Testis (tissue), 3 donors: ENCODE measurements around the gene DRC3. TPM values are rescaled to one million over a fixed set of nuclear protein-coding genes. Genes with fewer than 3 reads are reported as not detected.

Experiments
- DNase-seq: peaks from one replicate; pipeline ENCODE4 v3.0.0-alpha.2; 2019
- H3K27ac ChIP-seq, 2 donors: fragments of 200-600 bp; sonication (generic); one replicate each; pipeline ENCODE4 v1.5.1; 2019
- H3K27me3 ChIP-seq: fragments of 200-600 bp; sonication (generic); one replicate; pipeline ENCODE4 v1.5.1; 2019
- H3K36me3 ChIP-seq: fragments of 200-600 bp; sonication (generic); one replicate; pipeline ENCODE4 v1.5.1; 2017; ENCODE audit warnings: low read depth; ENCODE audit errors: missing control alignments
- H3K4me1 ChIP-seq: fragments of 200-600 bp; sonication (generic); one replicate; pipeline ENCODE4 v1.5.1; 2019
- H3K4me3 ChIP-seq, 2 donors: fragments of 200-600 bp; sonication (generic); one replicate each; pipeline ENCODE4 v1.5.1; 2017 to 2019
- H3K9me3 ChIP-seq: fragments of 200-600 bp; sonication (generic); one replicate; pipeline ENCODE4 v1.5.1; 2017
- POLR2A ChIP-seq: fragments of 450-650 bp; IDR thresholded peaks from one replicate; pipeline ENCODE4 v1.6.1; 2017; ENCODE audit warnings: antibody characterized with exemption, mild to moderate bottlenecking, moderate library complexity
- WGBS, 2 donors: methylation state at CpG; one replicate each; pipeline ENCODE4 v1.1.5; 2018; 5-methylcytosine and 5-hydroxymethylcytosine counted together
- intact Hi-C: fragments of 100-400 bp; cut with DNase I; formaldehyde crosslinking; loops from one replicate; pipeline ENCODE4 v1.15.1; 2023; ENCODE audit warnings: low total_unique reads
- polyA plus RNA-seq: library from polyadenylated mRNA; stranded (reverse); fragments of 350-450 nt; fragmentation: Illumina TruSeq; extraction: RNeasy Lipid Tissue Mini Kit (QIAGEN cat#74804); gene quantifications from one replicate; pipeline ENCODE4 v1.2.3, GENCODE V29; 2014; ENCODE audit warnings: low read depth, low replicate concordance; ENCODE audit not compliant: insufficient read depth
- total RNA-seq, 2 donors: library from RNA; depleted of rRNA; stranded (reverse); fragments of >200 nt; gene quantifications; one replicate each; pipeline ENCODE4 v1.2.3, GENCODE V29; 2016
- TF ChIP-seq, protein P1 (sequence below), 3 experiments: fragments of 450-650 bp in 2 of 3; fragments of 200-600 bp in 1 of 3; sonication (generic) in 1 of 3; IDR thresholded peaks; one replicate each; pipeline ENCODE4 v1.5.1; 2016 to 2019; ENCODE audit warnings: antibody characterized with exemption in 3 of 3, mild to moderate bottlenecking in 2 of 3, moderate library complexity in 1 of 3

The DRC3 gene
- total and polyA plus RNA-seq, 3 donors from 2014 or later = 21.6 to 57.4 (median 22.1) TPM

DNA sequence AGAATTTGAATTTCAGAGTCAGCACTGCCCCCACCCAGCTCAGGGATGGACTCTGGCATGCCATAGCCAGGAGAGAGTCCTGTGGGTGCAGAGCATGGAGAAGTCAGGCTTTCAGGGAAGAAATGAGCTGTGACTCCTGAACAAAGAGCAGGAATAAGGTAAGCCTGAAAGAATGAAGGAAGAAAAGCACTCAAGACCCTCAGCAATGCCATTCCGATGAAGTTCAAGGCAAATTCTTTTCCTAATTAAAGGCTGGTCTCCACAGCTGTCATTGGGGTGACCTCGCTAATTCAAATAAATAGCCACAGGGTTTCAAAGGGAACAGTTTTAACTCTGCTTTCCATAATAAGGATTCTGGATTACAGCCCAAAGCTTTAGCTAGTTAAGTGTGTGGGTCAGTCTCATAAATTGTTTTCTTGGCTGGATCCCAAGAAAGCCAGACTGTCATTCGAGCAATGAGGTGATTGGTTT, 32.2 kb upstream of the DRC3 start:
- DNase-seq = no peak
- WGBS, 2 donors = 39 to 53% methylated on average over 3 of the region's 3 CpGs
- H3K4me1 ChIP-seq = peaks cover 85% of the 10 kb centered on the region
- no peaks in the 10 kb centered on the region for H3K27me3 ChIP-seq
- H3K9me3 ChIP-seq = no peaks in the 10 kb centered on the region
- no peak overlapping the region for H3K4me3 ChIP-seq
- peak overlapping the region in 1 of 2 donors; percentile 76 for H3K27ac ChIP-seq
- TF ChIP-seq POLR2A = no peak
- TF ChIP-seq, protein P1, sequence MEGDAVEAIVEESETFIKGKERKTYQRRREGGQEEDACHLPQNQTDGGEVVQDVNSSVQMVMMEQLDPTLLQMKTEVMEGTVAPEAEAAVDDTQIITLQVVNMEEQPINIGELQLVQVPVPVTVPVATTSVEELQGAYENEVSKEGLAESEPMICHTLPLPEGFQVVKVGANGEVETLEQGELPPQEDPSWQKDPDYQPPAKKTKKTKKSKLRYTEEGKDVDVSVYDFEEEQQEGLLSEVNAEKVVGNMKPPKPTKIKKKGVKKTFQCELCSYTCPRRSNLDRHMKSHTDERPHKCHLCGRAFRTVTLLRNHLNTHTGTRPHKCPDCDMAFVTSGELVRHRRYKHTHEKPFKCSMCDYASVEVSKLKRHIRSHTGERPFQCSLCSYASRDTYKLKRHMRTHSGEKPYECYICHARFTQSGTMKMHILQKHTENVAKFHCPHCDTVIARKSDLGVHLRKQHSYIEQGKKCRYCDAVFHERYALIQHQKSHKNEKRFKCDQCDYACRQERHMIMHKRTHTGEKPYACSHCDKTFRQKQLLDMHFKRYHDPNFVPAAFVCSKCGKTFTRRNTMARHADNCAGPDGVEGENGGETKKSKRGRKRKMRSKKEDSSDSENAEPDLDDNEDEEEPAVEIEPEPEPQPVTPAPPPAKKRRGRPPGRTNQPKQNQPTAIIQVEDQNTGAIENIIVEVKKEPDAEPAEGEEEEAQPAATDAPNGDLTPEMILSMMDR (IDR thresholded peaks at IDR 0.05) = no peak
- intact Hi-C loops = no loop called here
- H3K36me3 ChIP-seq = no peaks in the 10 kb centered on the region

DNA sequence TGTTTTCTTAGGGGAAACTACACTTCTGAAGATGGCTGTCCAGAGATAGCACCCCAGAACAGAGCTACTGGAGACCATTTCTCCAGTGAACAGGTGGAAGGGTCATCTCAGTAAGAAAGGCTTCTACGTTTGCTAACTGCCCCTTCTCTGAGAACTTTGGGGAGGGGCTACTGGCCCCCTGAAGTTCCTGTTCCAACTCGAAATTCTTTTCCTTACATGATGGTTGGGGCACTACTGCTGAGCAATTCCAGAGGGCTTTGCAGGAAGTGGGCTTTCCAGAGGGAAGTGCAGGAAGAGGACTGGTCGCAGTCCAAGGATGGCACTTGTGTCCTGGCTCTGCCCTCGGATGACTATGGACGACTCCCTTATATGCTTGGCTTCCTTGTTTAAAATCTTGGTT, 31.6 kb upstream of the DRC3 start:
- no peaks in the 10 kb centered on the region for H3K36me3 ChIP-seq
- DNase-seq = no peak
- peaks cover 81% of the 10 kb centered on the region for H3K4me1 ChIP-seq
- H3K4me3 ChIP-seq = no peak overlapping the region
- H3K9me3 ChIP-seq = no peaks in the 10 kb centered on the region
- TF ChIP-seq, protein P1 (IDR thresholded peaks at IDR 0.05) = no peak
- no peak for TF ChIP-seq POLR2A
- peak overlapping the region; percentile 76 to 79 for H3K27ac ChIP-seq
- intact Hi-C loops = no loop called here
- WGBS, 2 donors = 40 to 47% methylated on average over 5 of the region's 5 CpGs
- no peaks in the 10 kb centered on the region for H3K27me3 ChIP-seq

DNA sequence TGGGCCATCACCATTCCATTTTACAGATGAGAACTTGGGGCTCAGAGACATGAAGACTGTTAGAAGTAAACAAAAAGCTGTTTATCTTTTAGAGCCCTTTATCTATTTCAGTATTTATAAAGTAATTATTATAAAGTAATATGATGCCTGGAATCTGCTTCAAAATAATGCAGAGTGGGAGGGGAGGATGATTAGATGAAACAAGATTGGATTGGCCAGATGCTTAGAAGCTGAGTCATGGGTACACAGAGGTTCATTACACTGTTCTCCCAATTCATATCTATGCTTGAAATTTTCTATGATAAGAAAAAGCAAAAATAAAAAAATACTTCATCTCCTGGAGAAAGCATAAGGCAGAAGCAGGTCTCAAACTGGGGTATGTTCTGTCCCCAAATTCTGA, 29.8 kb upstream of the DRC3 start:
- no peaks in the 10 kb centered on the region for H3K27me3 ChIP-seq
- H3K27ac ChIP-seq = peak overlapping the region; percentile 76 to 79
- intact Hi-C loops = no loop called here
- no peak for DNase-seq
- no peaks in the 10 kb centered on the region for H3K36me3 ChIP-seq
- no peak overlapping the region for H3K4me3 ChIP-seq
- TF ChIP-seq, protein P1 (IDR thresholded peaks at IDR 0.05) = no peak
- no peak for TF ChIP-seq POLR2A
- peaks cover 72% of the 10 kb centered on the region for H3K4me1 ChIP-seq
- no peaks in the 10 kb centered on the region for H3K9me3 ChIP-seq

DNA sequence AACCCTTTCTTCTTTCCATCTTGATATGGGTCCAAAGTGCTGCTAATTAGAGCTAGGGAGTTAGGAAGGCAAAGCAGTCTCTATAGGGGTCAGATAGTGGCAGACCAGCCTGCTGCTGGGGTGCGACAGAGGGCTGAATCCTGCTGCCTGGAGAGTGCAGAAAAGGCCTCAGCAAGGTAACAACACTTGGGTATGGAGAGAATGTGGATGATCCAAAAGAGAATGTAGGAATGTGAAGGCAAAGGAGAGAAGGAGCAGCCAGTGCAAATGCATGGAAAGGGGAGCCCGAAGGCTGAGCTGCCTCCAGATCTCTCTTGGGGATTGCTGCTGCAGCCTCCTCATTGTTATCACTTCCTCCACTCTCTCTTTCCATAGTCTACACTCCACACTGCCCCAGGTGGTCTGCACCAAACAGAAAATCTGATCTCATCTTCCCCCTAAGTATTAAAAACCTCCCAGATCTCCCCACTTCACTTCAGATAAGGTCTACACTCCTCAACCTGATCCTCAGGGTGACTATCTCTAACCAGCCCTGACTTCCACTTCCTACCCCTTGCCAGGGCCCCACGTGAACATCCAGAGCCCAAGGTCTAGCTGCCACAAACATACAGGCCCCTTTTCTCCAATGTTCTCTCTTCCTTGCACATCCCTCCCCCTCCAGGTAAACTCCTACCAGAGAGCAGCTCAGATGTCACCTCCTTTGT, 29.2 kb upstream of the DRC3 start:
- peak overlapping the region; percentile 34 to 76 for H3K27ac ChIP-seq
- no peaks in the 10 kb centered on the region for H3K36me3 ChIP-seq
- no peak overlapping the region for H3K4me3 ChIP-seq
- H3K9me3 ChIP-seq = no peaks in the 10 kb centered on the region
- H3K4me1 ChIP-seq = peaks cover 74% of the 10 kb centered on the region
- 38 to 40% methylated on average over 3 of the region's 3 CpGs for WGBS, 2 donors
- TF ChIP-seq POLR2A = no peak
- TF ChIP-seq, protein P1 (IDR thresholded peaks at IDR 0.05) = no peak
- H3K27me3 ChIP-seq = no peaks in the 10 kb centered on the region
- intact Hi-C loops = no loop called here
- DNase-seq = no peak

DNA sequence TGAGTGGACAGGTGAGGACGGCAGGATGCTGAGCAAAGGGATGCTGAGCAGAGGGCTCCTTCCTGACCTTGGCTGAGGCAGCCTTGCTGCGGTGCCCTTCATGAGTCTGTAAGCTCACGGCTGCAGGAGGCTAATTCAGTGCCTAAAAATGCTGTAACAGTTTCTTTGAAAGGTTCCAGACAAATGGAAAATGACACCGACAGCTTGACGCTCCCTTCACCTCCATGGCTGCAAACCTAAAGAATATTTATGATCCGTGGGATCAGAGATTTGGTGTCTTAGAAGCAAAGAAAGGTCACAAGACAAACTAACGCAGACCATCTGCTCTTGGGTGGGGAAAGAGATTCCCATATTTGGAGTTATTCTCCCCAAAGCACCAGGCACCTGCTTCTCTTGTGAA, 28.4 kb upstream of the DRC3 start:
- Histone ChIP-seq H3K4me3 (no peak overlapping the region), H3K27ac (peak overlapping the region; percentile 34 to 76), H3K4me1 (peaks cover 75% of the 10 kb centered on the region), H3K9me3 (no peaks in the 10 kb centered on the region), H3K36me3 (no peaks in the 10 kb centered on the region), H3K27me3 (no peaks in the 10 kb centered on the region)
- WGBS, 2 donors = 54 to 62% methylated on average over 7 of the region's 7 CpGs
- intact Hi-C loops = no loop called here
- TF ChIP-seq POLR2A = no peak
- TF ChIP-seq, protein P1 (IDR thresholded peaks at IDR 0.05) = no peak
- DNase-seq = no peak
